Left lobe of liver (tissue), 2 donors: ENCODE measurements around the gene HSD17B3. TPM values are rescaled to one million over a fixed set of nuclear protein-coding genes. Genes with fewer than 3 reads are reported as not detected.
"Not testable (repeated sequence)": the region's sequence is repeated elsewhere in the genome, so short reads cannot be mapped to it uniquely, and the experiment has no call there.

Source experiments
- ATAC-seq: fragments of 200-7000 bp; cut with Tn5 transposase; one replicate; pipeline ENCODE4 v1.9.1; 2020; ENCODE audit warnings: mild to moderate bottlenecking, moderate library complexity
- DNase-seq: peaks from one replicate; pipeline ENCODE4 v3.0.0-alpha.2; 2020; ENCODE audit warnings: low spot score
- total RNA-seq: library from RNA; stranded (reverse); gene quantifications from one replicate; pipeline ENCODE4 v1.2.1, GENCODE V29; 2021
- donor health status: DM: no; HTN: no; CAD: no; lungs with moderate emphysema.
- donor health status: DM: no; HTN: yes; CAD: no.

HSD17B3 gene
- total RNA-seq, 1 donor from 2014 or later = 1.7 TPM

- DNase-seq = no peak
These were observed 100.8 kb downstream of the HSD17B3 start for GRCh38 chr9:96201140-96201539.

GRCh38 chr9:96199006-96199405, 103.0 kb downstream of the HSD17B3 start:
- no peak for ATAC-seq
- no peak for DNase-seq

More at GRCh38 chr9:96201140-96201539, 100.8 kb downstream of the HSD17B3 start:
- ATAC-seq = no peak

GRCh38 chr9:96195541-96195940, 106.4 kb downstream of the HSD17B3 start:
- DNase-seq (no peak), ATAC-seq (no peak)

DNA sequence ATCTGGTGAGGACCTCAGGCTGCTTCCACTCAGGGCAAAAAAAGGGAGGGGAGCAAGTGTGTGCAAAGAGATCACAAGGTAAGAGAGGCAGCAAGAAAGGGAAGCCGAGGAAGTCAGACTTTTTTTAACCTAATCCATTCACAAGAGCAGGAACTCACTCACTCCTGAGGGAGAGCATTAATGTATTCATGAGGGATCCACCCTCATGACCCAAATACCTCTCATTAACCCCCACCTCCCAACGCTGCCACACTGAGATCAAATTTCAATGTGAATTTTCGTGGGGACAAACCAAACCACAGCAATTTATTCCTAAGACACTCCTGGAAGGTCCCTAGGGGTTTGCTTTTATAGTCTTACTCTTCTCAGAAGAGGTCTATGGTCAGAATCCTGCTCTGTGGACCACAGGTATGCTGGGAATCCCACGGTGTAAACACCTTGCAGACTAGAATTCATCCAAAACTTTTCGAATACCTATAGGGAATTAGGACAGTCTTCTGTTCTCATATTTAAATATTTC, 108.7 kb downstream of the HSD17B3 start:
- no peak for DNase-seq
- no peak for ATAC-seq

DNA sequence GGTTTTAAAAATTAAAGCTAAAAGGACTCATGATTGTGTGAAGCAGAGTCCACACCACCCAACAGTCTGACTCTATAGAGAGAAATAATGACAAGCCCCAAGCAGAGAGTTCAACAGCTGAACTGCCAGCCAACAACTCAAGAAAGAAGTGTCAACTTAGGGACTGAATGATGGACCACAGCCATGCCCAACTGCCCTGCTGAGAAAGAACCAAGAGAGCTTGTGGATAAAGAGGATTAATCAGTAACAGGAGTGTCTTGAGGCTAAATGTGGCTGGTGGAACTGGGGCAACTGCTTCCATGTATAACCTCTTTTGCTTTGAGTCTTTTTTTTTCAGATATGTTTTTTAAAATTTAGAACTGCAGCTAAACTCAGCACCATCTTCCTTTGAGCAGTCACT, 109.3 kb downstream of the HSD17B3 start:
- no peak for ATAC-seq

DNA sequence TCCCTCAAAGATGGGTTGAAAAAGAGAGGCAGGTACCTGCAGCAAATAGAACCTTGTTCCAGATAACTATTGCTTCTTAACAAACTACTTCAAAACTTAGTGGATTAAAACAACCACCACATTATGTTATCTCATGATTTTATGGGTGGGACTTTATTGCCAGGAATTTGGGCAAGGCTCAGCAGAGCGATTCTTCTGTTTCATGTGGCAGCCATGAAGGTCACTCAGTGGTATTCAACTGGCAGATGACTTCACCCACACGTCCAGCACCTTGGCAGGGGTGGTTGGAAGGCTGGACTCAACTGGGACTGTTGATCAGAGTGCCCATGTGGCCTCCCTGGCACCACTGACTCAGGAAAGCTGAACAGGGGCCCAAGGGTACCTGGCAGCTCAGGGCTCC, 112.0 kb downstream of the HSD17B3 start:
- ATAC-seq (no peak), DNase-seq (no peak)

More for the DNA sequence above, 109.3 kb downstream of the HSD17B3 start:
- DNase-seq = no peak

DNA sequence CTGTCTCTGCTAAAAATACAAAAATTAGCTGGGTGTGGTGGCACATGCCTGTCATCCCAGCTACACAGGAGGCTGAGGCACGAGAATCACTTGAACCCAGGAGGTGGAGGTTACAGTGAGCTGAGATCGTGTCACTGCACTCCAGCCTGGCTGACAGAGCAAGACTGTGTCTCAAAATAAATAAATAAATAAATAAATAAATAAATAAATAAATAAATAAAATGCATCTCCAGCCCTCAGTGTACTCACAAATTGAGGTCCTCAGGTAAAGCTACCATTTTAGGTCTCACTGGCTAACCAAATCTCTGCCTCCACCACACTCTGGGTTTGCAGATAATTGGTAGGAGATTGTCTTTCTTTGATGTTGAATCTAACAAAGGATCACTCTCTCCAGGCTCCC, 112.4 kb downstream of the HSD17B3 start:
- not testable (repeated sequence) for ATAC-seq, DNase-seq

- DNase-seq (no peak), ATAC-seq (no peak)
These were observed 113.4 kb downstream of the HSD17B3 start for GRCh38 chr9:96188571-96188970.

DNA sequence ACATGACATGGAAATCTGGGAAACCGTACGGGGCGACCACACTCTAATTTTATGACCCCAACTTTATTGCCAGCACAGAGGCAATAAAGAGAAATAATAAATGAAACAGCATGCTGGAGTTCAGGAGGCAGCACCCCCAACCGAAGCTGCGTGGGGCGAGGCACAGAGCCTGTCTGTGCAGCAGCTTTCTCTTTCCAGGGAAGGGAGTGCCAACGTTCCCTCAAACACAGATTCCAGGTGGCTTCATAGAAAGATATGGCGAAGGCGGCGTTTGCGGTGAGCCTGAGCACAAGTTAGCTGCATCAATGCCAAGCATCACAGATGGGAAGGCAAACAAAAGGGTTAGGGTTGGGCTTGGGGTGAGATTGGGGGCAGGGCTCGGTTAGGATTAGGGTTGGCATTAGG, 114.8 kb downstream of the HSD17B3 start:
- ATAC-seq (no peak), DNase-seq (no peak)

DNA sequence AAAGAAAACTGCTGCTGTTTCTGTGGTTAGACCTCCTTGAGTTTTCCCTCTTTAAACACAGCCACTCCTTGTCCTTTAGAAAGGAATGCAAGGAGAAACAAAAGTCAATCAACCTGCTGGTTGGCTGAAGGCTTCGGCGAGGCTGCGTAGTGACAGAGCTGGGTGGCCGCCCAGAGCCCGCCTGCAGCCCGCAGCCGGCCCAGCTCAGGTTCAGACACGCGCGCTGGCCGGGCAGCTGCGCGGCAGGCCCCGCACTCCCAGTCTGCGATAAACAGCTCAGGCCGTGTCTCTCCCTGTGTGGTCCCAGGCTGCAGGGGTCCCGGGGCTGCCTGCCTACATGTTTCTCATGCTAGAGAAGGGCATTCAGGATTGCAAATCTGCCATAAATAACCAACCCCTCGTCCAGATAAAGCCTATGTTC, 115.4 kb downstream of the HSD17B3 start:
- ATAC-seq = no peak

DNA sequence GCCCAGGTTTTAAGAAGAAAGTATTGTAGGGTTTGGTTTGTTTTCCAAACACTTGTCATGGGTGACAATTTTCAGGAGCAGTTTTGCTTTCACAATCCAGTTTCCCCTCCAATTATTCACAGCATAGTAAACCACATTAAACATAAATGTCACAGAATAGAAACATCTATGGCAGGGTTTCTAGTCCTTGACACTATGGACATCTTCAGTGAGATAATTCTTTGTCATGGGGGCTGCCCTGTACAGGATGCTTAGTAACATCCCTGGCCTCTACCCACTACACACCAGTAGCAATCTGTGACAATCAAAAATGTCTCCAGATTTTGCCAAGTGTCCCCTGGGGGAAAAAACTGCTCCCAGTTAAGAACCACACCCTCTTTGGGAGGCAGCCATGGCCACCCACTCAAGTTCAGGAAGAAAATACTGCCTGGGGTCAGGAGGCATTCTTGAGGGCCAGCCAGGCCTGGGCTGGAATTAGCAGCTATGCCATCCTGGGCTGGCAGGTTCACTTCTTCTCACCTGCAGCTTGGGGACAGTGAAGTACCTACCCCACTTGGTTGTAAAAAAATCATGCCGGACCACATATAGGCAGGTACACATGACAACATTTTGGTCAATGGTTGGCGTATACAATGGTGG, 116.3 kb downstream of the HSD17B3 start:
- ATAC-seq = no peak
- no peak for DNase-seq

More for the DNA sequence above, 115.4 kb downstream of the HSD17B3 start:
- DNase-seq = no peak

Other genes starting within 250 kb of the HSD17B3 start
- 33.2 TPM for gene SLC35D2, start 81.5 kb upstream of the HSD17B3 start, total RNA-seq
- gene ZNF367, start 116.2 kb upstream of the HSD17B3 start, total RNA-seq = 1.0 TPM
- gene HABP4, start 148.0 kb upstream of the HSD17B3 start, total RNA-seq = 2.4 TPM